GM21786 (cell line): ENCODE results near the gene IFT122.
A peak's percentile ranks its signal among the peaks of the same experiment; 100 is the strongest.
"Not testable (repeated sequence)": the region's sequence is repeated elsewhere in the genome, so short reads cannot be mapped to it uniquely, and the experiment has no call there.

Experiments used
- ATAC-seq: cut with Tn5 transposase; IDR thresholded peaks from one replicate; pipeline ENCODE4 v1.9.1; 2021; ENCODE audit not compliant: unreplicated experiment

IFT122 gene

GRCh38 chr3:129469026-129469425 lies 29.0 kb downstream of the IFT122 start:
- no peak for ATAC-seq

- ATAC-seq: no peak
These were observed 30.8 kb downstream of the IFT122 start for GRCh38 chr3:129470861-129471260.

GRCh38 chr3:129473067-129473768 lies 33.2 kb downstream of the IFT122 start:
- ATAC-seq: no peak

- no peak for ATAC-seq
These were observed 33.7 kb downstream of the IFT122 start for GRCh38 chr3:129473769-129474152.

GRCh38 chr3:129474984-129475804 lies 35.2 kb downstream of the IFT122 start:
- no peak for ATAC-seq

- ATAC-seq: no peak
These were observed 35.8 kb downstream of the IFT122 start for GRCh38 chr3:129475863-129476262.

- ATAC-seq: no peak
These were observed 36.6 kb downstream of the IFT122 start for GRCh38 chr3:129476586-129476985.

GRCh38 chr3:129481225-129481765 lies 41.3 kb downstream of the IFT122 start:
- not testable (repeated sequence) for ATAC-seq

- ATAC-seq: no peak
These were observed 41.8 kb downstream of the IFT122 start for GRCh38 chr3:129481766-129482332.

GRCh38 chr3:129482721-129483120 lies 42.7 kb downstream of the IFT122 start:
- no peak for ATAC-seq

GRCh38 chr3:129483870-129484269 lies 43.8 kb downstream of the IFT122 start:
- no peak for ATAC-seq

GRCh38 chr3:129485146-129485545 lies 45.1 kb downstream of the IFT122 start:
- not testable (repeated sequence) for ATAC-seq

- no peak for ATAC-seq
These were observed 46.0 kb downstream of the IFT122 start for GRCh38 chr3:129485721-129486663.

GRCh38 chr3:129486664-129487035 lies 46.6 kb downstream of the IFT122 start:
- ATAC-seq: no peak

GRCh38 chr3:129487183-129487867 lies 47.3 kb downstream of the IFT122 start:
- no peak for ATAC-seq

- ATAC-seq: not testable (repeated sequence)
These were observed 47.9 kb downstream of the IFT122 start for GRCh38 chr3:129487868-129488335.

- not testable (repeated sequence) for ATAC-seq
These were observed 49.2 kb downstream of the IFT122 start for GRCh38 chr3:129489258-129489657.

GRCh38 chr3:129490273-129490675 lies 50.2 kb downstream of the IFT122 start:
- ATAC-seq: peak; percentile 80

GRCh38 chr3:129491077-129491476 lies 51.1 kb downstream of the IFT122 start:
- ATAC-seq: not testable (repeated sequence)

GRCh38 chr3:129491794-129492193 lies 51.8 kb downstream of the IFT122 start:
- no peak for ATAC-seq
